SK-N-MC (cell line): ENCODE data around the gene PARVB.

ENCODE experiments used
- EZH2 ChIP-seq: fragments of 200-600 bp; sonication (generic); IDR thresholded peaks from one replicate; pipeline ENCODE4 v1.6.1; 2017; ENCODE audit warnings: antibody characterized with exemption
- POLR2AphosphoS5 ChIP-seq: IDR thresholded peaks from 2 replicates; pipeline ENCODE4 v1.6.1; 2012; ENCODE audit warnings: mild to moderate bottlenecking, low read depth, low read length, borderline replicate concordance

DNA sequence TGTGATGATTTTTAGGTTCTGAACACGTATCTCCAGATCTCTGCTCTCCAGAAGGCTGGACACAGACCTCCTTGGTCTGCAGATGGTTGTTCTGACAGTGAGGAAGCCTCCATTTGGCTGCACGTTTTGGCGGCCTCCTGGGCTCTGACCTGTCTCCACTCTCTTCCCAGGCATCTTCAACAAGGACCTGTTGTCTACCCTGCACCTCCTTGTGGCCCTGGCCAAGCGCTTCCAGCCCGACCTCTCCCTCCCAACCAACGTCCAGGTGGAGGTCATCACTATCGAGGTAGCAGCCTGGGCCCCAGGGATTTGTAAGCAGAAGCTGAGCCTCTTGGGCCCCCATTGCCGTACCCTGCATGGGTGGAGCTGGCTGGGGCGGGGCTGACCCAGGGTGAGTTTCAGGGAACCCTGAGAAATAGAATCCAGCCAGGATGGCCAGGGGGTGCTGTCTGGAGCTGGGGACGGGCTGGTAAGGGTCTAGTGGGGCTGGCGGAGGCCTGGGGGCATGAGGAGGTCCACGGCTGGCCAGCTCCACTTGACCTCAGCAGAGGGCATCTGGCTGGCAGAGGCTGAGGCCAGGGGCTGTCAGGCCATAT, 166.4 kb downstream of the PARVB start:
- no peak for TF ChIP-seq EZH2
- TF ChIP-seq POLR2AphosphoS5, result no peak
